Ectodermal cell (in vitro differentiated cells): ENCODE measurements around the gene SNCB.

Experiments
- H3K27ac ChIP-seq: 2 replicates; pipeline ENCODE4 v1.7.0; 2013; ENCODE audit warnings: mild to moderate bottlenecking, low read depth, low read length; ENCODE audit not compliant: insufficient read depth, poor library complexity, severe bottlenecking
- H3K27me3 ChIP-seq: 2 replicates; pipeline ENCODE4 v1.7.0; 2013; ENCODE audit warnings: mild to moderate bottlenecking, low read length; ENCODE audit not compliant: insufficient read depth, control insufficient read depth, poor library complexity, severe bottlenecking
- H3K36me3 ChIP-seq: one replicate; pipeline ENCODE4 v1.7.0; 2013; ENCODE audit warnings: low read length; ENCODE audit not compliant: control insufficient read depth, insufficient read depth
- H3K4me1 ChIP-seq: one replicate; pipeline ENCODE4 v1.7.0; 2013; ENCODE audit warnings: low read length; ENCODE audit not compliant: control insufficient read depth, insufficient read depth
- H3K4me3 ChIP-seq: 2 replicates; pipeline ENCODE4 v1.7.0; 2013; ENCODE audit warnings: low read depth, low read length, control low read depth; ENCODE audit not compliant: insufficient read depth
- H3K9me3 ChIP-seq: 2 replicates; pipeline ENCODE4 v1.7.0; 2013; ENCODE audit warnings: mild to moderate bottlenecking, low read length, moderate library complexity; ENCODE audit not compliant: control insufficient read depth
- WGBS, 2 experiments: methylation state at CpG; one replicate each; pipeline ENCODE4 v1.1.7; 2013; ENCODE audit warnings: missing lambda C conversion rate in 2 of 2; 5-methylcytosine and 5-hydroxymethylcytosine counted together

SNCB gene

DNA sequence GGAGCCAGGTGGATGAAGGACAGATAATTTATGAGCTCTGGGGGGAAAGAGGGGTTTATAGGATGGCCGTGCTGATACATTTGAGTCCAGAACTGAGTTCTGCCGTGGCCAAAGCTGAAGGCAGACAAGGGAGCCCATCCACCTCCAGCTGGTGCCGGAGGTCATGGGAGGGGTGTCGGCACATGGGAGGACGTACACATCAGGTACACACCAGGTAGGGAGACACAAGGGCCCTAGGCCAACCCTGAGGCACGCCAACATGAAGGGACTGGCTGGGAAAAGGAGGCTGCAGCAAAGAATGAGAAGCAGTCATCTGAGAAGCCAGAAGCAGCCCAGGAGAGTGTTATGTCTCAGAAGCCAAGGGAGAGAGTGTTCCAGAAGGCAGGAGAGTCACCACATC lies 18.3 kb downstream of the SNCB start:
- Histone ChIP-seq H3K9me3 (no peaks in the 10 kb centered on the region), H3K4me3 (no peak overlapping the region), H3K27ac (no peak overlapping the region), H3K27me3 (peaks cover 40% of the 10 kb centered on the region), H3K36me3 (no peaks in the 10 kb centered on the region), H3K4me1 (no peaks in the 10 kb centered on the region)
- WGBS, 2 experiments = 89 to 92% methylated on average over 6 of the region's 6 CpGs

DNA sequence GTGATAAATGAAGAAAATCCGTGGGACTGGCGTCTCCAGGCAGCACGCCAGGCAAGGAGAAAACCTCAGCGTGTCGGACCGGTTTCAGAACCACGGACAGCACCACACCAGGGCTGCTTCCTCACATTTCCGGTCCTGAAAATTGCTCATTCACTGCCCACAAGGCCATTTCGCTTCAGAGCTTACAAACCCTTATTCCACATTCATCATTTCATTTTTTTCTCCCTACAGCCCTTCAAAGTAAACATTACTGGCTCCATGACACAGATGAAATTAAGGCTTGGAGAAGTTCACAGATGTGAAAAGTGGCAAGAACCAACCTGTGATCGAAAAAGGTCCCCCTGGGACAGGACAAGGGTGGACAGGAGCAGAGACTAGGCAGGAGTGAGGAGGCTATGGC lies 18.9 kb downstream of the SNCB start:
- Histone ChIP-seq H3K27me3 (peaks cover 35% of the 10 kb centered on the region), H3K4me3 (no peak overlapping the region), H3K9me3 (no peaks in the 10 kb centered on the region), H3K4me1 (no peaks in the 10 kb centered on the region), H3K27ac (no peak overlapping the region), H3K36me3 (no peaks in the 10 kb centered on the region)
- 19% methylated on average over 10 of the region's 10 CpGs for WGBS, 2 experiments

DNA sequence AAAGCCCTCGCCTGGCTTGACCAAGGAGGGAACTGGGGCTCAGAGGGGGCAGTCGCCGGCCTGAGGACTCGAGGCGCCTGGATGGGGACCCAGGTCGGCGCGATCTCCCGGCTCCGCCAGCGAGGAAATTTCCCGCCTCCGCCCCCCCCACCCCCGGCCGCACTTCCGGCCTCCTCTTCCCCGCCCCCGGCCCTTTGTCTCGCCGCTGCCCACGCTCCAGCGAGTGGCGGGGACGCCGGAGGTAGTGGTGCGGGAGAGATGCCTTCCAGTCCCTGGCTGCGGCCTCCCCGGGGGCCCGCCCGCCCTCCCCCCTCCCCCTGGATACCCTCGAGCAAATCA lies 19.9 kb downstream of the SNCB start:
- 1% methylated on average over 24 to 30 of the region's 31 CpGs for WGBS, 2 experiments
- Histone ChIP-seq H3K27ac (no peak overlapping the region), H3K4me3 (peak overlapping the region; percentile 52), H3K4me1 (no peaks in the 10 kb centered on the region), H3K27me3 (peaks cover 32% of the 10 kb centered on the region), H3K9me3 (no peaks in the 10 kb centered on the region), H3K36me3 (no peaks in the 10 kb centered on the region)

DNA sequence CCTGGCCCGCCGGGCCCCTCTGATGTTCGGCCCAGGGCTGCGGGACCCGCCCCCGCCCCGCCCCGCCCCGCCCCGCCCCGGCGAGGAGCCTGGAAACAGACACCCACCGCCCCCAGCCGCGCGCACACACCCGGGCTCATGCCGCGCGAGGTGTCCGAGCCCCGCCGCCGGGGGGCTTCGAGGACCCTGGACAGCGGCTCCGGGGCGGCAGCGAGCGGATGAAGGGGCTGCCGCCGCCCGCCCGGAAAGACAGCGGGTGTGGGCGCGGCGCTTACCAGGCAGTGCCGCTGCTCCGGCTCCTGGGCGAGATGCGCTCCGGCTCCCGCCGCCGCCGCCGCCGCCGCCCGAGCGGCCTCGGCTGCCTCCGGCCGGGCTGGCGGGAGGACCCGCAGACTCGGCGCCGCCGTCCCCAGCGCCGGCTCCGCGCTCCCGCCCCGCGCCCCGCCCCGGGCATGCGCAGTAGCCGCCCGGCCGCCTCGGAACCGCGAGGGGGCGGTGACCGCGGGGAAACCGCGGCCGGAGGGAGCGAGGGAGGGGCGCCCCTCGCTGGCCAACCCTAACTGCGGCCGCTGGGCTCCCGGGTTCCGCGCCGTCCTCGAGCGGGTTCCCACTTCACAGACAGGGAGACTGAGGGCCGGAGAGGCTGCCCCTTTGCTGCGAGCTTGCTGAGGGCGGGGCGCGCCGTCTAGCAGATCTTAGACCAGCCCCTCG lies 20.5 kb downstream of the SNCB start, which contains the start of gene GPRIN1:
Gene GPRIN1 (minus strand): TSS at position 433 of the 711 bp plus-strand sequence. CDS start 10,322 bp downstream, outside the sequence.
- H3K27me3 ChIP-seq = peaks cover 30% of the 10 kb centered on the region
- H3K9me3 ChIP-seq = no peaks in the 10 kb centered on the region
- 0% methylated on average over 101 of the region's 101 CpGs for WGBS, 2 experiments
- no peak within 1 kb of the TSS for H3K27ac ChIP-seq
- H3K36me3 ChIP-seq = no peaks in the 10 kb centered on the region
- peak within 1 kb of the TSS; percentile 52 for H3K4me3 ChIP-seq
- H3K4me1 ChIP-seq = no peaks in the 10 kb centered on the region

DNA sequence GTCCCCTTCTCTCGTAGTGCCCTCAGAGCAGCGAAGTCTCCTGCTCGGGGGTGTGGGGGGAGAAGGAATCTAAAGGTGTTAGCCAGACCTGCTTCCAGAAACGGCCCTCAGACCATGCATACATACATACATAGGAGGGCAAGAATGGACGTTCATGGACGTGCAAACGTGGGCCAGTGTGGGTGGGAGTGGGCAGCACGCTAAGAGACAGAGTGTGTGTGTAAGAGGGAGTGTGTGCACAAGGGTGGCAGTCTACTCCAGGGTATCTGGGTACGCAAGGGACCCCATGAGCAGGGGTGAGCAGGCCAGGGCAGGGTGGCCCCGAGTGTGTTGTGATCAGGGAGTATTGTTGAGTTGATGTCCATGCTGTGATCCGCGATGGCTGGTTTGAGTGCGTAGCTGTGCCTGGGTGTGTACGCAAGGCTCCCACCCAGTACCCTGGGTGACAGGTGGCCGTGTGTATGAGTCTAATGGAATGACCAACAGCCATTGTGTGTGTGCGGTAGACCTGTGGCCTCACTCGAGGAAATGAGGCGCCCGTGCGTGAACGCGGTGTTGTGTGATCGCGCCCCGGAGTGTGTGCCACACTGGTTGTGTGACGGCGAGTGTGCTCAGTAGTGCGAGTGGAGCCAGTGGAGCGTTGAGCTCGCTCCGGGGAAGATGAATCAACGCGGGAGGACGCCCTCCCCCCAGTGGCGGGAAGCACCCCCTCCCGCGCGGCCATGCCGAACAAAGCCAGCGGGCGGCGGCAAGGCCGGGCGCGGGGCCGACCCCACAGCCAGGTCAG lies 21.2 kb downstream of the SNCB start:
- 33 to 34% methylated on average over 46 of the region's 46 CpGs for WGBS, 2 experiments
- H3K4me1 ChIP-seq = no peaks in the 10 kb centered on the region
- H3K4me3 ChIP-seq = peak overlapping the region; percentile 52
- no peaks in the 10 kb centered on the region for H3K9me3 ChIP-seq
- H3K27me3 ChIP-seq = peaks cover 30% of the 10 kb centered on the region
- H3K27ac ChIP-seq = no peak overlapping the region
- H3K36me3 ChIP-seq = no peaks in the 10 kb centered on the region

DNA sequence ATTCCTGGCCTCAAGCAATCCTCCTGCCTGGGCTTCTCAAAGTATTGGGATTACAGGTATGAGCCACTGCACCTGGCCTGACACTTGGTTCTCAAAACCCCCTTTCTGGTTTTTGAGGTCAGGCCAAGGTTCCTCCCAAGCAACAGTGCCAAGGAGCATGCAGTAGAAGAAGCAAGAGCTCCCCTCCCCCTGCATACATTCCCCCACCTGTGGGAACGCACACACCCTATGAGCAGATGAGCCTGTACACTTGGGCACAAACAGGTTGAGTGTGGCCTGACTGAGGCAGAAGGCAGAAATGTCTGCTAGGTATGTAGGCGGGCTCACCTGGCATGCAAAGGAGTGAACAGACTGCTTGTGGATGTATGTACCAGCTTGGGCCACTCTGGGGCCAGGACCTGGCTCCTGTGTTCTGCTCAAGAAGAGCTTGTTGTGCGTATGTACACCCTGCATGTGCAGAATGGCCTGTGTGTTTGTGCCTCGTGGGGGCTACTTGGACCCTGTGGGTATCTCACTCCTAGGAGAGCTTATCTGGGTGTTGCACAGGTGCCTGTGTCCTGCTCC lies 22.1 kb downstream of the SNCB start:
- Histone ChIP-seq H3K9me3 (no peaks in the 10 kb centered on the region), H3K4me3 (no peak overlapping the region), H3K36me3 (no peaks in the 10 kb centered on the region), H3K27ac (no peak overlapping the region), H3K27me3 (peaks cover 25% of the 10 kb centered on the region), H3K4me1 (no peaks in the 10 kb centered on the region)
- WGBS, 2 experiments = 96 to 97% methylated on average over 4 of the region's 4 CpGs

DNA sequence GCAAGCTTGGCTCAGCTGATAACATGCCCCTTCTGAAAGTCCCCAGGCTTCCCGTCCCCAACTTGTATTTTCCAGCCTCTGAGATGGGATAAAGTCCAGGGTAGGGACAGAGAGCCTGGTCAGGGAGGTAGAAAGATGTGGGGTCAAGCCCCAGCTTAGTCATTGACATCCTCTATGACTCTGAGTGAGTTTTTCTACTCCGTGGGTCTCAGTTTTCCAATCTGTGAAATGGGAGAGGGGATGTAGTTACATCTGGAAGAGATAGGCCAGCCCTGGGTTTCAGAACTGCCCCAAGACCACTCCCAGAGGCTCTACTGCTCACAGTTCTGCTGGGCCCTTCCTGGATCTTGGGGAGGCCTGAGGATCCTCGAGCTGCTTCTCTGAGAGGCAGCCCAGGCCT lies 23.5 kb downstream of the SNCB start:
- H3K27ac ChIP-seq = no peak overlapping the region
- no peak overlapping the region for H3K4me3 ChIP-seq
- peaks cover 24% of the 10 kb centered on the region for H3K27me3 ChIP-seq
- WGBS, 2 experiments = 92 to 94% methylated on average over 3 of the region's 3 CpGs
- no peaks in the 10 kb centered on the region for H3K9me3 ChIP-seq
- no peaks in the 10 kb centered on the region for H3K4me1 ChIP-seq
- no peaks in the 10 kb centered on the region for H3K36me3 ChIP-seq

DNA sequence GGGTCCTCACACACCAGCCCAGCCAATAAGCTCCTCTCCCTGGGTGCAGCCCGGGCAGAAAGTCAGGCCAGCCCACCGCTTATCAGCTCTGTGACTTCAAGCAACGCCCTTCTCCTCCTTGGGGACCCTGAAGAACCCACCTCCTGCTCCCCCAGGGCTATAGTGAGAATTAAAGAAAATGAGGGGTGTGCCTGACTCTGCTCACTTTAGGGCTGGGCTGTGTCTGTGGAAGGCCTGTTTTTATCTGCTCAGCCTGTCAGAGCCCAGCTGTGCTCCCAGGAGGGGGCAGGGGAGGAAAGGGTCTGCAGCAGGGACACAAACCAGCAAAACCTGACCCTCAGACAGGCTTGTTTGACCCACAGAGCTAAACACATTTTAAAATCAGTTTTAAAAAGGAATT lies 24.3 kb downstream of the SNCB start:
- 70 to 71% methylated on average over 3 of the region's 3 CpGs for WGBS, 2 experiments
- H3K36me3 ChIP-seq = no peaks in the 10 kb centered on the region
- no peaks in the 10 kb centered on the region for H3K9me3 ChIP-seq
- no peaks in the 10 kb centered on the region for H3K4me1 ChIP-seq
- H3K27me3 ChIP-seq = peaks cover 17% of the 10 kb centered on the region
- no peak overlapping the region for H3K27ac ChIP-seq
- no peak overlapping the region for H3K4me3 ChIP-seq

DNA sequence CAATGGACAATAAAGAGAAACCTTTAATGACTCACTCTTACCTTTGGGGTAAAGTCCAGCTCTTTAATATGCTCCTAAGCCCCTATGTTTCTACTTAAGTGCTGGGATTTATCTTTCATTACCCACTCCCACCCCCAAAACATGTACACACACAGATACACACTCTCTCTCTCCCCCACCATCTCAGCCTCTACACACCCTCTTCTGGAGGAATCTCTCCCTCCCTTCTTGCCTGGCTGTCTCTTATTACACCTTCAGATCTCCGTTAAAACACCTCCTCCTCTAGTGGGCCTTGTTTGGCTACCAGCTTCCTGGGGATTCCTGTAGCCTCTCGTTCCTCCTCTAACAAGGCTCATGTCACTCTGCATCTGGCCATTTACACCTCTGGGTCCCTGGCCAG lies 27.2 kb downstream of the SNCB start:
- whole genome bisulfite sequencing, 2 experiments = 22 to 27% methylated on average over 2 of the region's 2 CpGs

DNA sequence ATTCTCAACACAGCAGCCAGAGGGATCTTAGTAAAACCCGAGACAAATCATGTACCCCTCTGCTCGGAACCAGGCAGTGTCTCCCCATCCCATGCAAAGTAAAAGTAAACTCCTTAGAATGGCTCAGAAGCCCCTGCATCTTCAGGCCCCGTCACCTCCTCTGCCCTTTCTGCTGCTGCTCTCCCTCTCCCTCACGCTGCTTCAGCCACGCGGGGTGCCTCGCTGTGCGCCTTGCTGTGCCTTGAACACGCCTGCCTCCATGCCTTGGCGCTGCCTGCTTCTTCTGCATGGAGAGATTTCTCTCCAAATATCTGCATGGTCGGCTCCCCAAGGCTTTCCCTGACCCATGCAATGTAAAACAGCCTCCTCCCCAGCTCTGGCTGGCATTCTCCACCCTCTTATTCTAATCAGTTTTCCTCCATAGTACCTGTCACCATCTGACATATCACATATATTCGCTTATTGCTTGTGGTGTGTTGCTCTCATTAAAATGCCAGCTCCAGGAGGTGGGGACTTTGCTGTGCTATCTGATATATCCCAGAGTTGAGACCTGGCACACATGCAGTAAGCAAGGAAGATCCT lies 28.3 kb downstream of the SNCB start:
- Histone ChIP-seq H3K4me3 (no peak overlapping the region), H3K27ac (no peak overlapping the region), H3K4me1 (no peaks in the 10 kb centered on the region), H3K36me3 (no peaks in the 10 kb centered on the region), H3K27me3 (no peaks in the 10 kb centered on the region), H3K9me3 (no peaks in the 10 kb centered on the region)
- WGBS, 2 experiments = 85 to 87% methylated on average over 12 of the region's 12 CpGs

More for the DNA sequence above, 27.2 kb downstream of the SNCB start:
- Histone ChIP-seq H3K4me3 (no peak overlapping the region), H3K9me3 (no peaks in the 10 kb centered on the region), H3K27ac (no peak overlapping the region), H3K27me3 (no peaks in the 10 kb centered on the region), H3K4me1 (no peaks in the 10 kb centered on the region), H3K36me3 (no peaks in the 10 kb centered on the region)
